Measurements from ENCODE around the gene FOXRED2.

The FOXRED2 gene

GRCh38 chr22:36439481-36440271, 67.2 kb downstream of the FOXRED2 start:
- Histone ChIP-seq H3K4me3 (ENCODE audit: insufficient read depth, low read depth, low read length, poor library complexity, severe bottlenecking) (no peak overlapping the region), H3K9me3 (ENCODE audit: control insufficient read depth, low read length) (no peaks in the 10 kb centered on the region), H3K4me1 (ENCODE audit: control insufficient read depth, insufficient read depth, low read length, poor library complexity, severe bottlenecking) (peaks cover 16% of the 10 kb centered on the region), H3K27me3 (replicated peaks; ENCODE audit: control insufficient read depth, insufficient read depth, low read length, poor library complexity, severe bottlenecking) (no peaks in the 10 kb centered on the region), H3K27ac (ENCODE audit: insufficient read depth, low read length, poor library complexity, severe bottlenecking) (no peak overlapping the region), H3K36me3 (ENCODE audit: control insufficient read depth, insufficient read depth, low read length) (no peaks in the 10 kb centered on the region)
- DNase-seq: no peak

Measured in effector memory CD4-positive, alpha-beta T cell (primary cell).